Pancreas (tissue), 10 donors: ENCODE data around the gene SORT1. TPM values are rescaled to one million over a fixed set of nuclear protein-coding genes. Genes with fewer than 3 reads are reported as not detected.

Experiments
- ATAC-seq, 4 donors: fragments of 200-7000 bp; cut with Tn5 transposase; one replicate each; pipeline versions ENCODE4 v1.8.0 to v1.9.1; 2020; ENCODE audit warnings: mild to moderate bottlenecking in 4 of 4, moderate library complexity in 4 of 4
- DNase-seq, 6 donors: peaks; one replicate each; pipeline ENCODE4 v3.0.0-alpha.2; 2020
- FAIRE-seq: peaks from 2 replicates; lab custom pipeline; 2012; peaks lifted over from hg19 to GRCh38; lab: Jason Lieb, UNC
- H3K27ac ChIP-seq, 4 donors: fragments of 200-600 bp; sonication (generic); 1 replicate in 3 of 4; 2 replicates in 1 of 4; pipeline versions ENCODE4 v1.5.0 to v1.8.0; 2020
- H3K27me3 ChIP-seq, 4 donors: fragments of 200-600 bp; one replicate each; pipeline ENCODE4 v1.8.0; 2021
- H3K36me3 ChIP-seq, 3 donors: fragments of 200-600 bp; sonication (generic) in 1 of 3; one replicate each; pipeline versions ENCODE4 v1.5.0 to v1.8.0; 2020 to 2021
- H3K4me1 ChIP-seq, 3 donors: fragments of 200-600 bp; one replicate each; pipeline ENCODE4 v1.8.0; 2021
- H3K4me3 ChIP-seq, 4 donors: fragments of 200-600 bp; sonication (generic) in 2 of 4; one replicate each; pipeline versions ENCODE4 v1.5.0 to v1.8.0; 2020 to 2021
- H3K9me3 ChIP-seq, 4 donors: fragments of 200-600 bp; one replicate each; pipeline ENCODE4 v1.8.0; 2021
- CTCF ChIP-seq, 4 donors: fragments of 200-600 bp; sonication (generic) in 3 of 4; IDR thresholded peaks; one replicate each; pipeline versions ENCODE4 v1.5.0 to v1.8.0; 2021; ENCODE audit warnings: antibody characterized with exemption in 4 of 4
- WGBS, 2 donors: extraction: QIAGEN DNeasy Blood & Tissue Kit; methylation state at CpG; one replicate each; pipeline ENCODE4 v1.1.7; 2013; 5-methylcytosine and 5-hydroxymethylcytosine counted together
- intact Hi-C, 3 donors: fragments of 100-400 bp; cut with DNase I; formaldehyde crosslinking; loops; one replicate each; pipeline versions ENCODE4 v1.11.1 to v1.14.2; 2022
- polyA plus RNA-seq, 2 donors: library from polyadenylated mRNA; stranded (reverse); fragments of 200-250 nt; gene quantifications; one replicate each; pipeline ENCODE4 v1.2.3, GENCODE V29; 2013
- total RNA-seq, 6 donors: library from RNA; stranded (reverse); fragmentation: NEBNext Ultra II Directional in 4 of 6; extraction: Animal tissue kit (Norgen Biotek cat#: 25700) in 4 of 6; gene quantifications; one replicate each; pipeline versions ENCODE4 v1.2.1 to v1.2.4, GENCODE V29; 2021 to 2023
- donor health status: healthy with polysubstance abuse.
- donor health status: DM: no; HTN: no; CAD: no; lungs with moderate emphysema.
- donor health status: DM: no; HTN: no; CAD: no.
- donor health status: control.
- donor health status: control.
- donor health status: Bipolar disorder and iron deficiency.
- donor health status: DM: yes; HTN: yes; CAD: no.
- donor health status: DM: no; HTN: no; CAD: no.
- donor health status: DM: no; HTN: no; CAD: no.
- donor health status: DM: yes; HTN: yes; CAD: no.

SORT1 gene
- total and polyA plus RNA-seq, 8 donors, result 10.4 to 60.7 (median 25.1) TPM

- intact Hi-C loops, result no loop called here
- no peak for TF ChIP-seq CTCF (IDR thresholded peaks at IDR 0.05)
- WGBS, 2 donors, result 90 to 97% methylated on average over 3 of the region's 3 CpGs
- DNase-seq, result no peak
- FAIRE-seq, result no peak
- ATAC-seq, result no peak
- Histone ChIP-seq H3K4me3 (no peak overlapping the region), H3K27me3 (no peaks in the 10 kb centered on the region), H3K9me3 (no peaks in the 10 kb centered on the region), H3K36me3 (peaks cover 0 to 24% (median 0%) of the 10 kb centered on the region in 3 donors), H3K27ac (no peak overlapping the region), H3K4me1 (no peaks in the 10 kb centered on the region)
Measured at GRCh38 chr1:109319114-109319513, 78.6 kb downstream of the SORT1 start.

DNA sequence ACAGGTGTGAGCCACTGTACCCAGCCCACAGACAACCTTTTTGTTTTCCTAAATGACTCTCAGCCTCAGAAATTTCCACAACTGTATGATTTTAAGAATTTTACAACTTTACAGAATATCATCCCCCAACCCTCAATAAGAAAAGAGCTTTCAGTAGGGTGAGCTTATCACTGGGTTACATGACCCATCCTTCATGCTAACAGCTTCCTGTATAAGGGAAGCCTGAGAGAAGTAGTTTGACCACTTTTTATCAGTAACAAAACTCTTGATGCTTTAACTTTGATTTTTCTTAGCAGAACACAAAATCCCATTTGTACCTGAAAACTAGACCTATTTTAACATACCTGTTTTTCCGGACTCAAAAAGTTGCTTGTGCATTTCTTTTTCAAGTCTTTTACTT lies 81.2 kb downstream of the SORT1 start:
- ATAC-seq (no peak), DNase-seq (no peak), FAIRE-seq (no peak)
- intact Hi-C loops, result no loop called here
- Histone ChIP-seq H3K4me3 (no peak overlapping the region), H3K36me3 (peaks cover 0 to 22% (median 0%) of the 10 kb centered on the region in 3 donors), H3K27me3 (no peaks in the 10 kb centered on the region), H3K4me1 (no peaks in the 10 kb centered on the region), H3K9me3 (no peaks in the 10 kb centered on the region), H3K27ac (no peak overlapping the region)
- 92 to 97% methylated on average over 1 of the region's 1 CpG for WGBS, 2 donors
- no peak for TF ChIP-seq CTCF (IDR thresholded peaks at IDR 0.05)

DNA sequence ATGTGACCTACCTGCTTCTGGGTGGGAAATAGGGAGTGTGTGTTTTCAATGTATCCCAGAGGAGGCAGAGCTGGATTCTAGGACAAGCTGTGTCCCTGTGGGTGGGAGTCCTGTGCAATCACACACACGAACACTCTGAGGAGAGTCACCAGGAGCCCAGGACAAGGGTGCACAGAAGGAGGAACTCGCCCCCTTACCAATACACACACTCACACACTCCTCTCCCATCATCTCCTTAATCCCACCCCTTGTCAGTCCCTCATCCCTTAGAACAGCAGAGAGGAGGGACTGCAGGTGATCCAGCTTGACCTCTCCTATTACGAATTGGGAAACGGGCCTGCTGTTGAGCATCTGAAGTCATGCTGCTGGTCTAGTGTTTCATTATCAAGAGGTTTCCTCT lies 82.4 kb downstream of the SORT1 start:
- Histone ChIP-seq H3K4me3 (no peak overlapping the region), H3K27me3 (no peaks in the 10 kb centered on the region), H3K27ac (no peak overlapping the region), H3K9me3 (no peaks in the 10 kb centered on the region), H3K4me1 (no peaks in the 10 kb centered on the region), H3K36me3 (peaks cover 0 to 13% (median 0%) of the 10 kb centered on the region in 3 donors)
- TF ChIP-seq CTCF (IDR thresholded peaks at IDR 0.05), result no peak
- ATAC-seq (no peak), DNase-seq (no peak), FAIRE-seq (no peak)
- WGBS, 2 donors, result 94 to 97% methylated on average over 4 of the region's 4 CpGs
- intact Hi-C loops, result no loop called here

DNA sequence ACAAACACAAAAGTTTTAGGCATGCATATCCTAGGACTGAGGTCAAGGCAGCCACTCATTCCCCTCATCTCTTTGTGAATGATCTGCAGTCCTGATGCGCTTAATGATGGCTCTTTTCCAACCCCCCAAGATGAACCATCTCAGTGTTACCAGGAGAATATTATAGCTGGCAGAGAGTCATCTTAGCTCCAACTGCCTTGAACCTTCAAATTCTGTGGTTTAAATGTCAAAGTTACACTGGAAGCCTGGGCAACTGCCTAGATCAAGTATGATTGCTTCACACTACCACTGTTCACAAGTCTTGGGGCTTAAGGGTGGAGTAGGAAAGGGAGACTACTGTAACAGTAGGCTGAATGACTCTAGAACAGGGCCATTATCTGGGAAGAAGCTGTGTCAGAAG lies 82.9 kb downstream of the SORT1 start:
- Histone ChIP-seq H3K27me3 (no peaks in the 10 kb centered on the region), H3K36me3 (peaks cover 0 to 12% (median 0%) of the 10 kb centered on the region in 3 donors), H3K4me3 (no peak overlapping the region), H3K4me1 (no peaks in the 10 kb centered on the region), H3K27ac (no peak overlapping the region), H3K9me3 (no peaks in the 10 kb centered on the region)
- no peak for TF ChIP-seq CTCF (IDR thresholded peaks at IDR 0.05)
- intact Hi-C loops, result no loop called here
- FAIRE-seq, result no peak
- DNase-seq, result no peak
- ATAC-seq, result no peak
- 94 to 96% methylated on average over 1 of the region's 1 CpG for WGBS, 2 donors

DNA sequence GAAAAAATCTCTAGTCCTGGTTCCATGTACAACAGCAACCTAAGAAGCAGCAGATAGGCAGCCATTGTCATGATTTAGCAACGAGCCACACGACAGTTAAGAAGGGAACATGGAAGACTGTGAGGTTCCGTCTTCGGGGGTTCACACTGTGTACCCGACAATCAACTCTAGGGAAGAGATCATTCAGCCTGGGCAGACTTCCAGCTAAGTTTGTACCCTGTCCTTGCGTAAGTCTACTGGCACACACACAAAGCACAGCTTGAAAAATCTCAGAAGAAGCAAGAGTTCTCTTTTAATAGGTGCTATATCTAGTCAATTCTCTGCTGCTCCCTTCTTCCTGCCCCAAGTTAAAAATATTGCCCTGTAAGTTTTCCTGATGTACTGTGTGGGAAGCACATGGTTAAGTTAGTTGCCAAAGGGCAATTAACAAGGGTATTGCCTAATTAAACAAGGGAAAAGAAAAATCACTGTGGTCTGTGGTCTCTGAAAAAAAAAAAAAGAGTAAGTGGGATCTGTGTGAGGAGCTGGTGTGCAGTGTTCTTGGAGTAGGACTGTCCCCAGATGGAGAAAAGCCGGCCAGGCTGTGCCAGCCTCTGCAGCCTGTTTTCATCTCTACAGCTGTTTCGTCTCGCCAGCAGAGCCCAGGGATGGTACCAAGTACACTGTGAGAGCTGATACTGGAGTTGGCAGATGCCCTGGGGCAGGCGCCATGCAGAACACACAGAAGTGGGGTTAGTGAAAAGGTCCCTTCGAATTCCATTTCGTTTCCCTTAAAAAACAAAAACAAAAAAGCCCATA lies 84.5 kb downstream of the SORT1 start:
- Histone ChIP-seq H3K4me3 (no peak overlapping the region), H3K4me1 (no peaks in the 10 kb centered on the region), H3K9me3 (no peaks in the 10 kb centered on the region), H3K27me3 (no peaks in the 10 kb centered on the region), H3K27ac (no peak overlapping the region), H3K36me3 (peaks cover 0 to 12% (median 0%) of the 10 kb centered on the region in 3 donors)
- no peak for TF ChIP-seq CTCF (IDR thresholded peaks at IDR 0.05)
- WGBS, 2 donors, result 83 to 90% methylated on average over 12 of the region's 12 CpGs
- intact Hi-C loops, result no loop called here
- DNase-seq, result no peak
- no peak for ATAC-seq
- no peak for FAIRE-seq
